Trophoblast cell (in vitro differentiated cells and primary cell): ENCODE results near the gene RHEB.
A peak's percentile ranks its signal among the peaks of the same experiment; 100 is the strongest.

ENCODE experiments used
- DNase-seq, 2 donors: peaks; one replicate each; pipeline ENCODE4 v3.0.0-alpha.2; 2016
- H2AFZ ChIP-seq: 2 replicates; pipeline ENCODE4 v1.6.1; 2013; ENCODE audit warnings: low read length, moderate library complexity, mild to moderate bottlenecking; ENCODE audit not compliant: insufficient read depth, poor library complexity
- H2AK5ac ChIP-seq: 2 replicates; pipeline ENCODE4 v1.6.1; 2013; ENCODE audit warnings: mild to moderate bottlenecking, low read length
- H2BK120ac ChIP-seq: 2 replicates; pipeline ENCODE4 v1.6.1; 2013; ENCODE audit warnings: low read length, mild to moderate bottlenecking, moderate library complexity; ENCODE audit not compliant: insufficient read depth, poor library complexity
- H2BK12ac ChIP-seq: 2 replicates; pipeline ENCODE4 v1.6.1; 2013; ENCODE audit warnings: mild to moderate bottlenecking, low read length, moderate library complexity
- H2BK5ac ChIP-seq: 2 replicates; pipeline ENCODE4 v1.6.1; 2013; ENCODE audit warnings: low read length, low read depth, moderate library complexity, mild to moderate bottlenecking; ENCODE audit not compliant: poor library complexity
- H3K14ac ChIP-seq: 2 replicates; pipeline ENCODE4 v1.6.1; 2013; ENCODE audit warnings: mild to moderate bottlenecking, low read length
- H3K18ac ChIP-seq: 2 replicates; pipeline ENCODE4 v1.6.1; 2013; ENCODE audit warnings: mild to moderate bottlenecking, low read length
- H3K23ac ChIP-seq: 2 replicates; pipeline ENCODE4 v1.6.1; 2013; ENCODE audit warnings: low read length
- H3K27ac ChIP-seq: 2 replicates; pipeline ENCODE4 v1.5.1; 2013; ENCODE audit warnings: low read depth, mild to moderate bottlenecking, inconsistent platforms, low read length, moderate library complexity
- H3K27me3 ChIP-seq: 2 replicates; pipeline ENCODE4 v1.6.1; 2013; ENCODE audit warnings: inconsistent platforms, mild to moderate bottlenecking, low read length, moderate library complexity; ENCODE audit not compliant: insufficient read depth
- H3K36me3 ChIP-seq, 2 experiments: 1 replicate in 1 of 2; 2 replicates in 1 of 2; pipeline ENCODE4 v1.6.1; 2013; ENCODE audit warnings: low read length in 2 of 2, mild to moderate bottlenecking in 2 of 2, moderate library complexity in 1 of 2; ENCODE audit not compliant: insufficient read depth in 2 of 2, control insufficient read depth in 1 of 2
- H3K4ac ChIP-seq: 2 replicates; pipeline ENCODE4 v1.6.1; 2013; ENCODE audit warnings: low read depth, mild to moderate bottlenecking, low read length, moderate library complexity
- H3K4me1 ChIP-seq, 2 experiments: 1 replicate in 1 of 2; 2 replicates in 1 of 2; pipeline ENCODE4 v1.6.1; 2013; ENCODE audit warnings: low read length in 2 of 2, mild to moderate bottlenecking in 2 of 2, moderate library complexity in 1 of 2; ENCODE audit not compliant: insufficient read depth in 2 of 2, control insufficient read depth in 1 of 2
- H3K4me2 ChIP-seq: 2 replicates; pipeline ENCODE4 v1.6.1; 2013; ENCODE audit warnings: inconsistent platforms, mild to moderate bottlenecking, low read length, moderate library complexity
- H3K4me3 ChIP-seq: 2 replicates; pipeline ENCODE4 v1.5.1; 2013; ENCODE audit warnings: mild to moderate bottlenecking, low read depth, low read length, inconsistent platforms
- H3K79me1 ChIP-seq: one replicate; pipeline ENCODE4 v1.6.1; 2013; ENCODE audit warnings: low read length
- H3K79me2 ChIP-seq: 2 replicates; pipeline ENCODE4 v1.6.1; 2013; ENCODE audit warnings: low read length, mild to moderate bottlenecking; ENCODE audit not compliant: control insufficient read depth, insufficient read depth, poor library complexity
- H3K9ac ChIP-seq: 2 replicates; pipeline ENCODE4 v1.6.1; 2013; ENCODE audit warnings: mild to moderate bottlenecking, low read length
- H3K9me3 ChIP-seq: 2 replicates; pipeline ENCODE4 v1.6.1; 2013; ENCODE audit warnings: low read depth, mild to moderate bottlenecking, control low read depth, inconsistent platforms, low read length; ENCODE audit not compliant: insufficient read depth
- H4K12ac ChIP-seq: 2 replicates; pipeline ENCODE4 v1.6.1; 2013; ENCODE audit warnings: low read depth, mild to moderate bottlenecking, low read length, moderate library complexity
- H4K8ac ChIP-seq: 2 replicates; pipeline ENCODE4 v1.6.1; 2013; ENCODE audit warnings: low read depth, mild to moderate bottlenecking, low read length, moderate library complexity
- H4K91ac ChIP-seq: one replicate; pipeline ENCODE4 v1.6.1; 2013; ENCODE audit warnings: low read depth, mild to moderate bottlenecking, low read length, moderate library complexity
- WGBS: extraction: QIAGEN DNeasy Blood & Tissue Kit; methylation state at CpG from one replicate; pipeline ENCODE4 v1.1.7; 2013; ENCODE audit warnings: missing lambda C conversion rate; ENCODE audit not compliant: insufficient read length, insufficient coverage; ENCODE audit errors: extremely low coverage; 5-methylcytosine and 5-hydroxymethylcytosine counted together

The RHEB gene

DNA sequence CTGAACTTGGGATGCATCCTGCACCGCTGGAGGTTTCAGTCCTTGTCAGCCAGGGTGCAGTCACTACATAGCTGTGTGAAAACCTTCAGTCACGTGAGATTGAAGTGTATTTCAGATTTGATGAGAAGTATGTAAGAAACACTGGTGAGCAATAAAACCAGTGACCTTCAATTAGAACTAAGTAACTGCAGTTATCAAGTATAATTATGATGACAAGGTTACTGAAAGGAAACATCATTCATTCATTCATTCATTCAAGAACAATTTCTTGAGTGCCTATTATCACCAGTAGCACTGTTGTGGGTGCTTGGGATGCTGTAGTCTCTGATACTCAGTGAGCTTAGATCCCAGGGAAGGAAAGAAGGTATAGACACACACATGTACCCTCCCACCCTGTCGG lies 33.6 kb downstream of the RHEB start:
- Histone ChIP-seq H3K27me3 (no peaks in the 10 kb centered on the region), H2BK12ac (no peak overlapping the region), H3K4me1 (peaks cover 7% of the 10 kb centered on the region in 2 experiments), H3K79me2 (no peaks in the 10 kb centered on the region), H3K4me3 (no peak overlapping the region), H2AK5ac (no peak overlapping the region), H3K27ac (no peak overlapping the region), H3K14ac (no peak overlapping the region), H4K8ac (no peak overlapping the region), H3K18ac (no peak overlapping the region), H2BK5ac (no peak overlapping the region), H3K36me3 (peaks cover 11 to 30% of the 10 kb centered on the region in 2 experiments), H3K79me1 (peaks cover 3% of the 10 kb centered on the region), H3K9ac (no peak overlapping the region), H3K23ac (no peak overlapping the region), H4K91ac (no peak overlapping the region), H3K4ac (no peak overlapping the region), H2AFZ (no peak overlapping the region), H4K12ac (no peak overlapping the region), H3K9me3 (no peaks in the 10 kb centered on the region), H2BK120ac (no peak overlapping the region), H3K4me2 (no peak overlapping the region)
- no CpG with 5 or more reads among the region's 3 CpGs for WGBS
- no peak for DNase-seq

DNA sequence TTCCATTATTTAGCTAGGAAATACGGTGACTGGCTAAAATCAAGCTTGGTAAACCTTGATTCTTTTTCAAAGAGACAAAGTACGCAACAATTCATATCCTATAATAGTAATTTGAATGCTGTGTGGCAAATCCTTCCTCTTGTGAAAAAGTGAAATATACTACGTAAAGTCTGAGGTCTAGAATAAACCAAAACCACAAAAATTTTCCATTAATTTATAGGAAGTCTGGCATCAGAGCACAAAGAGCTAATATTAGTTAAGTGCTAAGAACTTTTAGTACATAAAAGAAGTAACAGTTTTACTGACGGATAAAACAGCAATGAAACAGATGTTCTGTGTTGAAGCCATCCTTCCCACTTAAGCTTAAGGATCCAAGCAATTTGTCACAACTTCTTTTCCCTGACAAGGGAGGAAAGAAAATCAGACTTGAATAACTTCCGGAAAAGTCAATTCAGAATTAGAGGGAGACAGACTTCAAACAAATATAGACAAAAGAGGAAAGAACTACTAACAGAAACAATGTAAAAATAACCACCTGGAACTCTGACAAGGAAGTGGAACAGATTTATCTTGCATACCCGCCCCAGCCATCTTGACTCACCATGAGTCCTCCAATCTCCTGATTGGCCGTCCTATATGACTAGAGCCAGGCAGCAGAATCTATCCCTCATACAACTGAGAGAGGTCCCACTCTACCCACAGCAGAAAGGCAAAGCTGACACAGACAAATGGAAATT lies 34.6 kb downstream of the RHEB start:
- DNase-seq, result no peak
- H3K79me1 ChIP-seq, result peaks cover 3% of the 10 kb centered on the region
- no peak overlapping the region for H3K4me2 ChIP-seq
- no peak overlapping the region for H3K9ac ChIP-seq
- no peak overlapping the region for H4K8ac ChIP-seq
- H2AFZ ChIP-seq, result no peak overlapping the region
- no peak overlapping the region for H2AK5ac ChIP-seq
- H4K91ac ChIP-seq, result no peak overlapping the region
- no peak overlapping the region for H3K27ac ChIP-seq
- no peak overlapping the region for H2BK12ac ChIP-seq
- H3K9me3 ChIP-seq, result no peaks in the 10 kb centered on the region
- H3K23ac ChIP-seq, result no peak overlapping the region
- peaks cover 7% of the 10 kb centered on the region in 2 experiments for H3K4me1 ChIP-seq
- H3K4ac ChIP-seq, result peak overlapping the region; percentile 64
- no peaks in the 10 kb centered on the region for H3K79me2 ChIP-seq
- H3K36me3 ChIP-seq, result peaks cover 11 to 30% of the 10 kb centered on the region in 2 experiments
- H3K27me3 ChIP-seq, result no peaks in the 10 kb centered on the region
- H2BK120ac ChIP-seq, result no peak overlapping the region
- no peak overlapping the region for H3K18ac ChIP-seq
- no peak overlapping the region for H2BK5ac ChIP-seq
- whole genome bisulfite sequencing, result no CpG with 5 or more reads among the region's 7 CpGs
- no peak overlapping the region for H4K12ac ChIP-seq
- H3K4me3 ChIP-seq, result no peak overlapping the region
- no peak overlapping the region for H3K14ac ChIP-seq

DNA sequence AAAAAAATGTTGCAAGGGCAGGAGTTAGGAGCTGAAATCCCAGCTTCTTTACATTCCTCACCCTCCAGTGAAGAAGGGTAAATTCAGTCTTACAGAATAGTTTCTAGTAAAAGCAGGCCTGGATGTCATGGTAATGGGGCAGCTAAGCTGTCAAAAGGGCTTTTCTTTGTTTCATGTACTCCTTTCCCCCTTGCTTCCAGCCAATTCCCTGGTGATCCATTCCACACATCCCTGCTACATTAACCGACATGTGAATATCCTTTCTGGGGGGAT lies 36.0 kb downstream of the RHEB start:
- peak overlapping the region; percentile 23 for H3K27ac ChIP-seq
- no peaks in the 10 kb centered on the region for H3K79me2 ChIP-seq
- H4K12ac ChIP-seq, result no peak overlapping the region
- H2BK5ac ChIP-seq, result no peak overlapping the region
- H3K4ac ChIP-seq, result no peak overlapping the region
- H3K4me2 ChIP-seq, result no peak overlapping the region
- peaks cover 5 to 27% of the 10 kb centered on the region in 2 experiments for H3K36me3 ChIP-seq
- H3K4me3 ChIP-seq, result no peak overlapping the region
- no peak overlapping the region for H2AFZ ChIP-seq
- H3K9ac ChIP-seq, result no peak overlapping the region
- H3K14ac ChIP-seq, result no peak overlapping the region
- no peaks in the 10 kb centered on the region for H3K27me3 ChIP-seq
- H2BK120ac ChIP-seq, result no peak overlapping the region
- H3K23ac ChIP-seq, result no peak overlapping the region
- no peaks in the 10 kb centered on the region for H3K9me3 ChIP-seq
- H2AK5ac ChIP-seq, result no peak overlapping the region
- H3K79me1 ChIP-seq, result no peaks in the 10 kb centered on the region
- peak in 1 of 2 donors; percentile 79 for DNase-seq
- H3K4me1 ChIP-seq, result peaks cover 3 to 4% of the 10 kb centered on the region in 2 experiments
- no peak overlapping the region for H3K18ac ChIP-seq
- H4K91ac ChIP-seq, result no peak overlapping the region
- H4K8ac ChIP-seq, result no peak overlapping the region
- H2BK12ac ChIP-seq, result no peak overlapping the region
- no CpG with 5 or more reads among the region's 1 CpG for WGBS

DNA sequence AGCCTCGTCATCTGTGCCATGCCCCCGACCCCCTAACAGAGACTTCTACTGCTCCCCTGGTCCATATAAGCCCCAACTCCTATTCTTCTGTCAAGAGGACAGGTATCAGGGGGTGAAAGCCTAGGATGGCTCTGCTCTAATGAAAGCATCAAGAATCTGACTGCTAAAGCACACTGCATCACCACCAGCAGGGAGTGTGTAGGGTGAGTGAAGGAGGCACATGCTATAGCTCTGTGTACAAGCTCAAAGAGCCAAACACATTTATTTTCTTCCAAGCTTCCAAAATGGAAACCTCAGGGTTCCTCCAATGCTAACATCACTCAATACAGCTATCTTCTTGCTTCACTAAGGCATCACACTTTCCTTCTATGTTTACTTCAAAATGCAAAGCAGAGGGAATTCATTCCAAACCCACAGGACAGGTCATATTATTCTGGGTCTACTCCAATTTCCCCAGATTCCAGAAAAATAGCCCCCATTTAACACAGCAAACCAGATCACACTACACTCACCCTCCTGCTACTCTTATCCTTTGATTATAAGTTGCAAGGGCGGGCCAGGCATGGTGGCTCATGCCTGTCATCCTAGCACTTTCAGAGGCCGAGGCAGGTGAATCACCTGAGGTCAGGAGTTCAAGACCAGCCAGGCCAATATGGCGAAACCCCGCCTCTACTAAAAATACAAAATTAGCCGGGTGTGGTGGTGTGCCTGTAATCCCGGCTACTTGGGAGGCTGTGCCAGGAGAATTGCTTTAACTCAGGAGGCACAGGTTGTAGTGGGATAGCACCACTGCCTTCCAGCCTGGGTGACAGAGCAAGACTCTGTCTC lies 36.6 kb downstream of the RHEB start:
- no peak overlapping the region for H3K27ac ChIP-seq
- H4K12ac ChIP-seq, result no peak overlapping the region
- H3K14ac ChIP-seq, result no peak overlapping the region
- no peak overlapping the region for H3K4me2 ChIP-seq
- peaks cover 3 to 4% of the 10 kb centered on the region in 2 experiments for H3K4me1 ChIP-seq
- no peaks in the 10 kb centered on the region for H3K79me2 ChIP-seq
- peak in 1 of 2 donors; percentile 33 for DNase-seq
- no CpG with 5 or more reads among the region's 8 CpGs for WGBS
- no peak overlapping the region for H3K18ac ChIP-seq
- no peaks in the 10 kb centered on the region for H3K9me3 ChIP-seq
- no peaks in the 10 kb centered on the region for H3K27me3 ChIP-seq
- no peaks in the 10 kb centered on the region for H3K79me1 ChIP-seq
- H3K4ac ChIP-seq, result peak overlapping the region; percentile 42
- no peak overlapping the region for H3K23ac ChIP-seq
- H4K8ac ChIP-seq, result no peak overlapping the region
- peaks cover 5 to 27% of the 10 kb centered on the region in 2 experiments for H3K36me3 ChIP-seq
- no peak overlapping the region for H3K9ac ChIP-seq
- no peak overlapping the region for H2BK5ac ChIP-seq
- no peak overlapping the region for H2AK5ac ChIP-seq
- no peak overlapping the region for H4K91ac ChIP-seq
- H3K4me3 ChIP-seq, result no peak overlapping the region
- no peak overlapping the region for H2BK120ac ChIP-seq
- H2AFZ ChIP-seq, result no peak overlapping the region
- no peak overlapping the region for H2BK12ac ChIP-seq
